ENCODE results near the gene SNRNP200. TPM values are rescaled to one million over a fixed set of nuclear protein-coding genes. Genes with fewer than 3 reads are reported as not detected.

The SNRNP200 gene
- total and polyA plus RNA-seq, 4 donors, result 18.9 to 99.7 (median 82.5) TPM

- 95 to 97% methylated on average over 21 of the region's 21 CpGs for WGBS, 2 donors
- Histone ChIP-seq H3K4me1 (ENCODE audit: control insufficient read depth in 1 of 2, insufficient read depth in 2 of 2, low read length in 2 of 2) (no peaks in the 10 kb centered on the region), H3K27me3 (ENCODE audit: control insufficient read depth in 1 of 2, insufficient read depth in 2 of 2, low read length in 1 of 2) (no peaks in the 10 kb centered on the region), H3K4me3 (ENCODE audit: low read length in 2 of 2) (no peak overlapping the region), H3K36me3 (ENCODE audit: control insufficient read depth in 1 of 2, insufficient read depth in 2 of 2, low read length in 1 of 2) (no peaks in the 10 kb centered on the region), H3K27ac (ENCODE audit: low read depth in 1 of 2, low read length in 2 of 2) (no peak overlapping the region), H3K9me3 (ENCODE audit: control insufficient read depth, low read length) (no peaks in the 10 kb centered on the region)
- DNase-seq (no peak), ATAC-seq (ENCODE audit: low FRiP score) (no peak)
- intact Hi-C loops (cut with DNase I), result no loop called here
Measured at GRCh38 chr2:96326990-96327820, 21.9 kb upstream of the SNRNP200 start.

- DNase-seq (no peak), ATAC-seq (ENCODE audit: low FRiP score) (no peak)
- Histone ChIP-seq H3K4me1 (ENCODE audit: control insufficient read depth in 1 of 2, insufficient read depth in 2 of 2, low read length in 2 of 2) (no peaks in the 10 kb centered on the region), H3K27ac (ENCODE audit: low read depth in 1 of 2, low read length in 2 of 2) (no peak overlapping the region), H3K9me3 (ENCODE audit: control insufficient read depth, low read length) (no peaks in the 10 kb centered on the region), H3K36me3 (ENCODE audit: control insufficient read depth in 1 of 2, insufficient read depth in 2 of 2, low read length in 1 of 2) (no peaks in the 10 kb centered on the region), H3K4me3 (ENCODE audit: low read length in 2 of 2) (no peak overlapping the region), H3K27me3 (ENCODE audit: control insufficient read depth in 1 of 2, insufficient read depth in 2 of 2, low read length in 1 of 2) (no peaks in the 10 kb centered on the region)
- 92 to 96% methylated on average over 8 of the region's 8 CpGs for WGBS, 2 donors
- intact Hi-C loops (cut with DNase I), result no loop called here
Measured at GRCh38 chr2:96326564-96326963, 21.2 kb upstream of the SNRNP200 start.

GRCh38 chr2:96325884-96326255 is 20.5 kb upstream of the SNRNP200 start:
- no peaks in the 10 kb centered on the region for H3K36me3 ChIP-seq (ENCODE audit: control insufficient read depth in 1 of 2, insufficient read depth in 2 of 2, low read length in 1 of 2)
- no peak for ATAC-seq (ENCODE audit: low FRiP score)

DNA sequence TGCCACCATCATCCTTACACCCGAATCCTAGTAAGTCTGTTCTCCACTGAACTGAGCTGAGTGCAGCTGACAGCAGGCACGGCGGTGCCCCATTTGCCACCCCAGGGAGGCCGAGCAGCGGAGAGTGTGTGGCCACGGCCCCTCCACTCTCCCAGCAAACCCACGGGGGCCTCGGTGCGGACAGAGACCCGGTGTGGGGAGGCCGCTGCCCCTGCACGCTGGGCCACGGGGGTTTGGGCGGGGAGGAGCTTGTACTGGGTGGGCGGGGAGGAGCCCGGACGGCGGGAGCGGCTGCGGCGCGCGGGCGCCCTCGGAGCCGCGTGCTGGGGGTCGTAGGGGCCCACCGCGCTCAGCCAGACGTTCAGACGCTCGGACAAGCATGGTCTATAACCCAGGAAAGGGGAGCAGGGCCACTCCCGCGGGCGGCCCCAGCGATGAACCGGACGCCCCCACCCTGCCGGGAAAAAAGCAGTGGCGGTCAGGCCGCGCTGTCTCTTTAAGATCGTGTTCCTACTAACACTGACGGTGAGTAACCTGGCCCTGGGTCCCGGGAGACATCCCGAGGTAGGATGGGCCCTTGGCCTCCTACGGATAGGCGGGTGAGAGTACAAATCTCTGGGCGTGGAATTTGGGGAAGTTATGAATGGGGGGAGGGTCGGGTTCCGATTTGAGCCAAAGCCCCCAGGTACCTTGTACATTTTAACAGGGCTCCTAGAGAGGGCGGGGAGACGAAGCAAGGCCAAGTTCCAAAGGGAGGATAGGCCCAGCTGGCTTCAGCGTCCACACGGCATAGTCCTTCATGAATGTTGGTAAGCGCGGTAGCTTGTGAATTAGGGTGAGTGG is 19.9 kb upstream of the SNRNP200 start, which contains the start of gene ITPRIPL1:
Gene ITPRIPL1, plus strand, starts transcription at position 277 of the 843 bp plus-strand sequence. Its CDS starts 523 bp downstream, at position 800.
- DNase-seq, result peak in 1 of 2 donors; percentile 79

More at GRCh38 chr2:96325884-96326255, 20.5 kb upstream of the SNRNP200 start:
- H3K27ac ChIP-seq (ENCODE audit: low read depth in 1 of 2, low read length in 2 of 2), result no peak overlapping the region
- H3K27me3 ChIP-seq (ENCODE audit: control insufficient read depth in 1 of 2, insufficient read depth in 2 of 2, low read length in 1 of 2), result no peaks in the 10 kb centered on the region
- H3K4me1 ChIP-seq (ENCODE audit: control insufficient read depth in 1 of 2, insufficient read depth in 2 of 2, low read length in 2 of 2), result no peaks in the 10 kb centered on the region
- no peak for DNase-seq
- intact Hi-C loops (cut with DNase I), result no loop called here
- H3K4me3 ChIP-seq (ENCODE audit: low read length in 2 of 2), result no peak overlapping the region
- 43 to 46% methylated on average over 8 of the region's 8 CpGs for WGBS, 2 donors
- no peaks in the 10 kb centered on the region for H3K9me3 ChIP-seq (ENCODE audit: control insufficient read depth, low read length)

GRCh38 chr2:96324721-96325040 is 19.3 kb upstream of the SNRNP200 start:
- no peaks in the 10 kb centered on the region for H3K36me3 ChIP-seq (ENCODE audit: control insufficient read depth in 1 of 2, insufficient read depth in 2 of 2, low read length in 1 of 2)
- DNase-seq, result no peak
- no peak for ATAC-seq (ENCODE audit: low FRiP score)
- WGBS, 2 donors, result 38 to 39% methylated on average over 6 of the region's 6 CpGs
- H3K27ac ChIP-seq (ENCODE audit: low read depth in 1 of 2, low read length in 2 of 2), result no peak overlapping the region
- H3K4me3 ChIP-seq (ENCODE audit: low read length in 2 of 2), result no peak overlapping the region
- no peaks in the 10 kb centered on the region for H3K9me3 ChIP-seq (ENCODE audit: control insufficient read depth, low read length)
- H3K27me3 ChIP-seq (ENCODE audit: control insufficient read depth in 1 of 2, insufficient read depth in 2 of 2, low read length in 1 of 2), result no peaks in the 10 kb centered on the region
- H3K4me1 ChIP-seq (ENCODE audit: control insufficient read depth in 1 of 2, insufficient read depth in 2 of 2, low read length in 2 of 2), result no peaks in the 10 kb centered on the region
- intact Hi-C loops (cut with DNase I), result no loop called here

More for the DNA sequence above, 19.9 kb upstream of the SNRNP200 start, which contains the start of gene ITPRIPL1:
- WGBS, 2 donors, result 3 to 4% methylated on average over 54 to 58 of the region's 58 CpGs
- H3K36me3 ChIP-seq (ENCODE audit: control insufficient read depth in 1 of 2, insufficient read depth in 2 of 2, low read length in 1 of 2), result no peaks in the 10 kb centered on the region
- ATAC-seq (ENCODE audit: low FRiP score), result peak; percentile 40
- no peaks in the 10 kb centered on the region for H3K4me1 ChIP-seq (ENCODE audit: control insufficient read depth in 1 of 2, insufficient read depth in 2 of 2, low read length in 2 of 2)
- H3K27ac ChIP-seq (ENCODE audit: low read depth in 1 of 2, low read length in 2 of 2), result no peak within 1 kb of the TSS
- intact Hi-C loops (cut with DNase I), result no loop called here
- H3K27me3 ChIP-seq (ENCODE audit: control insufficient read depth in 1 of 2, insufficient read depth in 2 of 2, low read length in 1 of 2), result no peaks in the 10 kb centered on the region
- H3K9me3 ChIP-seq (ENCODE audit: control insufficient read depth, low read length), result no peaks in the 10 kb centered on the region
- peak within 1 kb of the TSS; percentile 40 to 63 for H3K4me3 ChIP-seq (ENCODE audit: low read length in 2 of 2)

DNA sequence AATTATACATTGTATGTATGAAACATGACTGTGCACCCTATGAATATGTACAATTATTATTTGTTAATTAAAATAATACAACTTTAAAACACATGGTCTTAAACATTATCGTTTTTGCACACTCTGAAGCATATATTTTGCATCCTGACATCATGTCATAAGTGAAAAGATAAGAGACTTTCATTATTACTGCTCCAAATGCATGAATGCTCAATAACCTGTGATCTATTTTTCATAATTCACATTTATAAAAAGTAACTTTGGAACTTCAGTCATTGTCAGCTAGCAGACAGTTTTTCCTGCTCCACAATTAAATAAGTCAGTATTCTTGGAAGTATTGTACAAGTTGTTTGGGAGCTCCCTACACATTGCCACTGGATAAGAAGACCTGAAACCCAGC is 18.5 kb upstream of the SNRNP200 start:
- WGBS, 2 donors, result 96 to 100% methylated on average over 1 of the region's 1 CpG
- intact Hi-C loops (cut with DNase I), result no loop called here
- H3K4me3 ChIP-seq (ENCODE audit: low read length in 2 of 2), result no peak overlapping the region
- H3K9me3 ChIP-seq (ENCODE audit: control insufficient read depth, low read length), result no peaks in the 10 kb centered on the region
- ATAC-seq (ENCODE audit: low FRiP score) (no peak), DNase-seq (no peak)
- H3K4me1 ChIP-seq (ENCODE audit: control insufficient read depth in 1 of 2, insufficient read depth in 2 of 2, low read length in 2 of 2), result no peaks in the 10 kb centered on the region
- H3K27me3 ChIP-seq (ENCODE audit: control insufficient read depth in 1 of 2, insufficient read depth in 2 of 2, low read length in 1 of 2), result no peaks in the 10 kb centered on the region
- H3K36me3 ChIP-seq (ENCODE audit: control insufficient read depth in 1 of 2, insufficient read depth in 2 of 2, low read length in 1 of 2), result no peaks in the 10 kb centered on the region
- H3K27ac ChIP-seq (ENCODE audit: low read depth in 1 of 2, low read length in 2 of 2), result no peak overlapping the region

DNA sequence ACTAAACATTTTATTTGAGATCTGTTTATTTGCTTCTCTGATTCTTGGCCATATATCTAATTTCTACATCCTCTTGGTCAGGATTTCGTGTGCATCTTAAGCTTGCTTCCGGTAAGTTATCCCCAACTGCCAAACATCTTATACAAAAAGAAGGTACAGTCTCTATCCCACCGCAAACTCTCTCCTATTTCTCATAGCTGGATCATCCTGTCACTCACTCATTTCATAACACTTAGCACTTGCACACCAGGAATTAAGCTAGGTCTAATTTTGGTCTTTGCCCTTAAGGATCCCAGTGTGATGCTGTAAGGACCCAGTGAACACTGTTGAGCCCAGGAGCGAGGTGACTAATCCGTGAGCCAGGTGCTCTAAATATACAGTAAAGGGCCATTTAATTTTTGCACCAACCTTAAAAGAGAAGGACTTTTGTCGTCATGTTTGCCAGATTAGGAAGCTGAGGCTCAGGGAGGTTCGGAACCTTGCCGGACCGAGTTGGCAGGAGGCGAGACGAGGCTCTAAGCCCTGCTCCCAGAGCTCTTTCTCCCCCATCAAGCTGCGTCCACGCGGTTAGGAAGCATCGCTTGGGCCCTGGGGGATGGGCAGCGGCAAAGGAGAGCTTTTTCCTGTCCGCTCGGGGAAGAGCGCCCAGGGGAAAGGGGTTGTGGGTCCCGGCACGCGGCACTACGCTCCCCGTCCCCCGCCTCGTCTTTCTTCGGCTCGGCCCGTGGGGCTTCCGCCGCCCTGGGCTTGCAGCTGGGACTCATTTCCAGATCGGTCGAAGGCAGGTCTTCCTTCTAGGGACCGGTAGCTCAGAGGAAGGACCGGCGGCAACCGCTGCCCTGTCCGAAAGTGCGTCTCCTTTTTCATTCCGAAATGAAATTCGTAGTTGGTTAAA is 15.6 kb upstream of the SNRNP200 start:
- no peak overlapping the region for H3K27ac ChIP-seq (ENCODE audit: low read depth in 1 of 2, low read length in 2 of 2)
- H3K9me3 ChIP-seq (ENCODE audit: control insufficient read depth, low read length), result no peaks in the 10 kb centered on the region
- ATAC-seq (ENCODE audit: low FRiP score), result peak; percentile 59
- WGBS, 2 donors, result 6 to 7% methylated on average over 35 to 41 of the region's 41 CpGs
- H3K27me3 ChIP-seq (ENCODE audit: control insufficient read depth in 1 of 2, insufficient read depth in 2 of 2, low read length in 1 of 2), result no peaks in the 10 kb centered on the region
- no peaks in the 10 kb centered on the region for H3K4me1 ChIP-seq (ENCODE audit: control insufficient read depth in 1 of 2, insufficient read depth in 2 of 2, low read length in 2 of 2)
- intact Hi-C loops (cut with DNase I), result no loop called here
- H3K36me3 ChIP-seq (ENCODE audit: control insufficient read depth in 1 of 2, insufficient read depth in 2 of 2, low read length in 1 of 2), result no peaks in the 10 kb centered on the region
- DNase-seq, result peak; percentile 70 to 80
- peak overlapping the region; percentile 33 to 57 for H3K4me3 ChIP-seq (ENCODE audit: low read length in 2 of 2)

DNA sequence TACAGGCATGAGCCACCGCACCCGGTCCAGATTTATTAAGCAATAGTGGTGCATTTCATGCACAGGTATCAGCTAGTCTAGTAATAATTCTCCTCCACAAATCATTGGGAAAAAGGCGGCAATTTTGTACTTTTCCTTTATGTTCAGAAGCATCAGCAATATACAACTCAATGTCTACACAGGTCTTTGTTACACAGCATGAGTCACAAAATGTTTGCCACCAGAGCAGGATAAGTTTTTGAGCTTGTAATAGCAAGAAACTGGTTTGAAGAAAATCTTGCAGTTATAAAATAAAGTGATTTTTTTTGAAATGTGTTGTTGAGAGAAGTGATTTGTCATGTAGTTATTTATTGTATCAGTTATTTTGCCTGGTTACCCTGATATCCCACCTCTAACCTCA is 15.0 kb upstream of the SNRNP200 start:
- no peaks in the 10 kb centered on the region for H3K9me3 ChIP-seq (ENCODE audit: control insufficient read depth, low read length)
- DNase-seq (no peak), ATAC-seq (ENCODE audit: low FRiP score) (no peak)
- 94% methylated on average over 3 of the region's 3 CpGs for WGBS, 2 donors
- no peaks in the 10 kb centered on the region for H3K27me3 ChIP-seq (ENCODE audit: control insufficient read depth in 1 of 2, insufficient read depth in 2 of 2, low read length in 1 of 2)
- intact Hi-C loops (cut with DNase I), result no loop called here
- no peak overlapping the region for H3K27ac ChIP-seq (ENCODE audit: low read depth in 1 of 2, low read length in 2 of 2)
- no peak overlapping the region for H3K4me3 ChIP-seq (ENCODE audit: low read length in 2 of 2)
- no peaks in the 10 kb centered on the region for H3K4me1 ChIP-seq (ENCODE audit: control insufficient read depth in 1 of 2, insufficient read depth in 2 of 2, low read length in 2 of 2)
- H3K36me3 ChIP-seq (ENCODE audit: control insufficient read depth in 1 of 2, insufficient read depth in 2 of 2, low read length in 1 of 2), result no peaks in the 10 kb centered on the region
